SK-N-MC (cell line): Measurements from ENCODE around the gene KBTBD3.

ENCODE experiments used
- EZH2 ChIP-seq: fragments of 200-600 bp; sonication (generic); IDR thresholded peaks from one replicate; pipeline ENCODE4 v1.6.1; 2017; ENCODE audit warnings: antibody characterized with exemption
- FOXP2 ChIP-seq: optimal IDR thresholded peaks from 2 replicates; pipeline ENCODE3; 2011; ENCODE audit warnings: mild to moderate bottlenecking, moderate library complexity; ENCODE audit not compliant: insufficient read depth; ENCODE audit errors: extremely low read length, control extremely low read depth
- POLR2AphosphoS5 ChIP-seq: IDR thresholded peaks from 2 replicates; pipeline ENCODE4 v1.6.1; 2012; ENCODE audit warnings: mild to moderate bottlenecking, low read depth, low read length, borderline replicate concordance

DNA sequence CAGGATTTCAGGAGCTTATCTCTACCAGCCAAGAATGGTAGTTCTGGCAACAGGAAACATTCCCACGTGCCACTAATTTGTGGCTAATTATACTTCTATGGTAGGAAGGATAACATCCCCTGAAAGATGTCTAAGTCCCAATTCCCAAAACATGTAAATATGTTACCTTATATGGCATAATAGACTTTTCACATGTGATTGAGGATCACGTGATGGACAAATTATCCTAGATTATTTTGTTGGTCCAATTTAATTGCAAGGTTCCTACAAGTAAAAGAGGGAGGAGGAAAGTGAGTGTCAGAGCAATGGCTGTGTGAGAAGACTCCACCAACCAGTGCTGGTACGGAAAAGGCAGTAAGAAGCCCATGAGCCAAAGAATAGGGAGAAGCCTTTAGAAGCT, 45.2 kb downstream of the KBTBD3 start:
- TF ChIP-seq POLR2AphosphoS5, result no peak
- no peak for TF ChIP-seq EZH2
- TF ChIP-seq FOXP2, result no peak
